A673 (cell line): ENCODE data around the gene CDC42BPA.

ENCODE experiments used
- CTCF ChIP-seq: fragments of 300-800, 200-600 bp; sonication (generic); conservative IDR thresholded peaks from 2 replicates; pipeline ENCODE4 v1.5.1; 2017; ENCODE audit warnings: low read depth, mild to moderate bottlenecking, antibody characterized with exemption, low read length, moderate library complexity, mixed read lengths
- EZH2 ChIP-seq: fragments of 200-600 bp; sonication (generic); IDR thresholded peaks from 2 replicates; pipeline ENCODE4 v1.6.1; 2017; ENCODE audit warnings: borderline replicate concordance, low read depth, mild to moderate bottlenecking, mixed read lengths, antibody characterized with exemption, low read length; ENCODE audit not compliant: poor library complexity, severe bottlenecking

GRCh38 chr1:227244339-227245118 lies 73.8 kb downstream of the CDC42BPA start:
- TF ChIP-seq CTCF (no peak), EZH2 (no peak)
